ENCODE results near the gene HSFX3. TPM values are rescaled to one million over a fixed set of nuclear protein-coding genes. Genes with fewer than 3 reads are reported as not detected.
"Not testable (repeated sequence)": the region's sequence is repeated elsewhere in the genome, so short reads cannot be mapped to it uniquely, and the experiment has no call there.

HSFX3 gene
- not detected for polyA plus RNA-seq (ENCODE audit: insufficient read length in 3 of 3)

- not testable (repeated sequence) for DNase-seq (ENCODE audit: low read depth in 3 of 3, low spot score in 2 of 3)
Observed at GRCh38 chrX:149549701-149550100, at the start of gene HSFX3. Gene HSFX3 (minus strand): TSS chrX:149549924. CDS start chrX:149549852, 72 bp downstream.

- not testable (repeated sequence) for DNase-seq (ENCODE audit: low read depth in 3 of 3, low spot score in 2 of 3)
Observed at GRCh38 chrX:149598603-149599002, 48.9 kb upstream of the HSFX3 start.

GRCh38 chrX:149595943-149596342 is 46.2 kb upstream of the HSFX3 start:
- DNase-seq (ENCODE audit: low read depth in 3 of 3, low spot score in 2 of 3), result not testable (repeated sequence)

- not testable (repeated sequence) for DNase-seq (ENCODE audit: low read depth in 3 of 3, low spot score in 2 of 3)
Observed at GRCh38 chrX:149595214-149595613, 45.5 kb upstream of the HSFX3 start, which contains the start of gene HSFX2. Gene HSFX2 (minus strand): TSS chrX:149595314. CDS start chrX:149594700, 614 bp downstream.

- DNase-seq (ENCODE audit: low read depth in 3 of 3, low spot score in 2 of 3), result not testable (repeated sequence)
Observed at GRCh38 chrX:149590993-149591392, 41.3 kb upstream of the HSFX3 start.

GRCh38 chrX:149587359-149587758 is 37.6 kb upstream of the HSFX3 start, which contains the start of gene MAGEA9B:
Gene MAGEA9B (minus strand): TSS chrX:149587459. CDS start chrX:149583179, 4,280 bp downstream.
- not testable (repeated sequence) for DNase-seq (ENCODE audit: low read depth in 3 of 3, low spot score in 2 of 3)

- DNase-seq (ENCODE audit: low read depth in 3 of 3, low spot score in 2 of 3), result not testable (repeated sequence)
Observed at GRCh38 chrX:149585631-149586030, 35.9 kb upstream of the HSFX3 start.

GRCh38 chrX:149573456-149573855 is 23.7 kb upstream of the HSFX3 start:
- DNase-seq (ENCODE audit: low read depth in 3 of 3, low spot score in 2 of 3), result not testable (repeated sequence)

- DNase-seq (ENCODE audit: low read depth in 3 of 3, low spot score in 2 of 3), result no peak
Observed at GRCh38 chrX:149572743-149573142, 23.0 kb upstream of the HSFX3 start.

GRCh38 chrX:149571770-149572169 is 22.0 kb upstream of the HSFX3 start:
- DNase-seq (ENCODE audit: low read depth in 3 of 3, low spot score in 2 of 3), result no peak

- DNase-seq (ENCODE audit: low read depth in 3 of 3, low spot score in 2 of 3), result no peak
Observed at GRCh38 chrX:149570668-149571067, 20.9 kb upstream of the HSFX3 start.

- DNase-seq (ENCODE audit: low read depth in 3 of 3, low spot score in 2 of 3), result no peak
Observed at GRCh38 chrX:149569770-149570169, 20.0 kb upstream of the HSFX3 start.

- no peak for DNase-seq (ENCODE audit: low read depth in 3 of 3, low spot score in 2 of 3)
Observed at GRCh38 chrX:149568701-149569296, 19.1 kb upstream of the HSFX3 start.

- DNase-seq (ENCODE audit: low read depth in 3 of 3, low spot score in 2 of 3), result no peak
Observed at GRCh38 chrX:149567621-149568417, 18.1 kb upstream of the HSFX3 start.

GRCh38 chrX:149563359-149563758 is 13.6 kb upstream of the HSFX3 start:
- DNase-seq (ENCODE audit: low read depth in 3 of 3, low spot score in 2 of 3), result no peak

- DNase-seq (ENCODE audit: low read depth in 3 of 3, low spot score in 2 of 3), result not testable (repeated sequence)
Observed at GRCh38 chrX:149555251-149555650, 5.5 kb upstream of the HSFX3 start.

GRCh38 chrX:149551939-149552248 is 2.2 kb upstream of the HSFX3 start:
- DNase-seq (ENCODE audit: low read depth in 3 of 3, low spot score in 2 of 3), result not testable (repeated sequence)

- not testable (repeated sequence) for DNase-seq (ENCODE audit: low read depth in 3 of 3, low spot score in 2 of 3)
Observed at GRCh38 chrX:149551245-149551938, 1.7 kb upstream of the HSFX3 start.

- DNase-seq (ENCODE audit: low read depth in 3 of 3, low spot score in 2 of 3), result not testable (repeated sequence)
Observed at GRCh38 chrX:149550454-149550853, 730 bp upstream of the HSFX3 start.

GRCh38 chrX:149547782-149548181 is 1.9 kb downstream of the HSFX3 start:
- not testable (repeated sequence) for DNase-seq (ENCODE audit: low read depth in 3 of 3, low spot score in 2 of 3)

- not testable (repeated sequence) for DNase-seq (ENCODE audit: low read depth in 3 of 3, low spot score in 2 of 3)
Observed at GRCh38 chrX:149546962-149547361, 2.8 kb downstream of the HSFX3 start.

Measured in right renal cortex interstitium (tissue), 3 donors.